ENCODE measurements around the gene IDUA.
A peak's percentile ranks its signal among the peaks of the same experiment; 100 is the strongest.
"Not testable (repeated sequence)": the region's sequence is repeated elsewhere in the genome, so short reads cannot be mapped to it uniquely, and the experiment has no call there.

The IDUA gene

GRCh38 chr4:968621-969394 lies 18.0 kb upstream of the IDUA start:
- peak overlapping the region in 1 of 2 donors; percentile 21 for H3K4me3 Mint-ChIP-seq

DNA sequence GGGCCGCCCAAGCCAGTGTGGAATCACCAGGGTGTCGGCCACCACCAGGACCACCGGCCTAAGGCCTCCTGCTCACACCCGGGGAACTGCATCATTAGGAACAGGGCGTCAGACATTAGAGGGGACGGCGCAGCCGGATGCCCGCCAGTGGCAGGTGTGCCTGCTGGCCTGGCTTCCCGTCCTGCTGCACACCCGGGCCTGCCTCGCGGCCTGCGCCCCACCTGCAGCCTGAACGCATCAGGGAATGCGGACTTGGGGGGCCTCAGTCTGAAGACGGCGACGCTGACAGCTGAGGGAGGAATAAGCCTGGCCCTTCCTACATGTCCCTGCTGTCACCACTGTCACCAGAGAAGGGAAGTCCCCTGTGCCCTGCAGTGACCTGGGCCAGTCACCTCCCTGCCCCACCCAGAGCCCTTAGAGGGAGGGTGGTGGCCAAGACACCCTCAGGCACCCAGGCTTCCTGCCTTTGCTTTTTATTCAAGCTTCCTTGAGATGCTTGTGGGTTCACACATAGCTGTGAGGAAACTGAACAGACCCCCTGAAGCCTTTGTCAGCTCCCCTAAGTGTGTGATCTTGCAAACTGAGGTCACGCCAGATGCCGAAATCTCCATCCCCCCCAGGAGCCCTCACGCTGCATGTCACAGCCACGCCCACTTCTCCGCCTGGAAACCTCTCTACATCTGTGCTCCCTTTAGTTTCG lies 16.6 kb upstream of the IDUA start:
- Mint-ChIP-seq H3K36me3 (peaks cover 1 to 6% of the 10 kb centered on the region in 2 donors), H3K4me3 (no peak overlapping the region), H3K4me1 (peaks cover 9 to 31% of the 10 kb centered on the region in 2 donors), H3K9me3 (no peaks in the 10 kb centered on the region), H3K27ac (no peak overlapping the region), H3K27me3 (no peaks in the 10 kb centered on the region)
- DNase-seq (no peak), ATAC-seq (replicated peaks) (no peak)

More at GRCh38 chr4:968621-969394, 18.0 kb upstream of the IDUA start:
- no peaks in the 10 kb centered on the region for H3K27me3 Mint-ChIP-seq
- no peak overlapping the region for H3K27ac Mint-ChIP-seq
- H3K4me1 Mint-ChIP-seq = peaks cover 9 to 31% of the 10 kb centered on the region in 2 donors
- H3K9me3 Mint-ChIP-seq = no peaks in the 10 kb centered on the region
- DNase-seq = no peak
- H3K36me3 Mint-ChIP-seq = peaks cover 1 to 7% of the 10 kb centered on the region in 2 donors
- no peak for ATAC-seq (replicated peaks)

DNA sequence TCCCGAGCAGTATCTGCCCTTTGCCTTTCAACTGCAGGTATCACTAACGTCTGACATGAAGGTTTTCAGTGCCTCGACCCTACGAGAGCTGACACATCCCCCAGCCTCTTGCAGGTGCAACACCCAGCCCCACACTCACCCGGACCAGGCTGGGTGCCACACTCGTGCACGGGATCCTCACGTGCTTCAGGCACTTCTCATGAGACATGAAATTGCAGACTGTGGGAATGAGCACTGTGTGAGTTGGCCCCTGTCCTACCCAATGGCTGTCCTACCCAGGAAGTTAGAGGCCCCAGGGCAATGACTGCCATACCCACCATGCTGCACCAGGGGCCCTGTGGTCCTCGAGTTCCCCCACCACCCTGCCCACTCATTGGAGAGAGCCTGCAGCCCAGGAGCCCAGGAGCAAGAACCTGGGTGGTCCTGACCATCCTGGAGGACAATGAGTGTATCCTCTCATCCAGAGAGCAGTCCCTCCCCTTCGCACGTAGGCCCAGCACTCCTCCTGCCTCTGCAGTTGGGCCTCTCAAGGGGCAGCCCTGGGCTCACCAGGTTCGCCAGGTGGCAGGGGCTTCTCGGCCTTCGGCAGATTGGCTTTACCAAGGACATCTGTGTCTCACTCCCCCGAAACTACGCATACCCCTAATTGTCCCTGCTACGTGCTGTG lies 15.9 kb upstream of the IDUA start:
- no peak overlapping the region for H3K27ac Mint-ChIP-seq
- H3K27me3 Mint-ChIP-seq = no peaks in the 10 kb centered on the region
- no peak for ATAC-seq (replicated peaks)
- H3K36me3 Mint-ChIP-seq = peaks cover 1 to 6% of the 10 kb centered on the region in 2 donors
- peak overlapping the region; percentile 50 to 56 for H3K4me3 Mint-ChIP-seq
- H3K4me1 Mint-ChIP-seq = peaks cover 9 to 31% of the 10 kb centered on the region in 2 donors
- no peaks in the 10 kb centered on the region for H3K9me3 Mint-ChIP-seq
- no peak for DNase-seq

DNA sequence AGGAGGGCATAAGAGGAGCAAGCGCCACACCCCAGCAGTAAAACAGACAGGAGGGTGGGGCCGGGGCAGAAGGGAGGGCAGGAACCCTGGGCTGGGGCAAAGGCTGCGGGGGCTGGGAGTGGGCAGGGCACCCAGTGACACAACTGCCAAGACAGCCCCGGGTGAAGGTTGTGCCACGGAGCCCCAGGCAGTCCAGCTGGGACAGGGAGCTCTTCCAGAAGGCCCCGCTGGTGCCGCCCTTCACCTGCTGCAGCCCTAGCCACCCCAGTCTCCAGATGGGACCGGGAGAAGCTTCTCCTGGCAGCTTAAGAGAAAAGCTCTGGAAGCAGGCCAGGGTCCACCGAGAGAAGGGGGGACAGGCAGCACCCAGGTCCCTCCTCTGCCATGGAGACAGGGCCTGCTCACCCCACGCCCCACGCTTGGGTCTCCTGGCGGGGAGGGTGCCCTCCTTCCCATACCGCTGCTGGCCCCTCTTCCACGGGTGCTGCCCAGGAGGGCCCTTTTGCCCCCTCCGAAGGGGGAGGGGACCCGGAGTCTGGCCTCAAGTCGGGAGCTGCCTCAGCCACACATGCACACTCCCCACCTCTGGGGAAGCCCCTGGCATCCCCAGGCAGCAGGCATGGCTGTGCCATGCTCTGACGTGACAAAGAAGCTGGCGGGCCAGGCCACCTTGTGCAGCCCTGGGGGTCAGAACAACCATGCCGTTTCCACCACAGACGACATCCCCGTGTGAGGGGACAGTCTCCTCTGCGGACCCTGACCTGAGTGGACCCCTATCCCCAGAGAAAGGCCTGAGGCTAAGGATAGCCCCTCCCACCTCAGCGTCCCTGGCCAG lies 15.0 kb upstream of the IDUA start:
- no peaks in the 10 kb centered on the region for H3K9me3 Mint-ChIP-seq
- H3K4me3 Mint-ChIP-seq = peak overlapping the region; percentile 69 to 83
- H3K27ac Mint-ChIP-seq = no peak overlapping the region
- ATAC-seq (replicated peaks) = no peak
- H3K27me3 Mint-ChIP-seq = no peaks in the 10 kb centered on the region
- peaks cover 1 to 6% of the 10 kb centered on the region in 2 donors for H3K36me3 Mint-ChIP-seq
- DNase-seq = no peak
- peaks cover 9 to 31% of the 10 kb centered on the region in 2 donors for H3K4me1 Mint-ChIP-seq

DNA sequence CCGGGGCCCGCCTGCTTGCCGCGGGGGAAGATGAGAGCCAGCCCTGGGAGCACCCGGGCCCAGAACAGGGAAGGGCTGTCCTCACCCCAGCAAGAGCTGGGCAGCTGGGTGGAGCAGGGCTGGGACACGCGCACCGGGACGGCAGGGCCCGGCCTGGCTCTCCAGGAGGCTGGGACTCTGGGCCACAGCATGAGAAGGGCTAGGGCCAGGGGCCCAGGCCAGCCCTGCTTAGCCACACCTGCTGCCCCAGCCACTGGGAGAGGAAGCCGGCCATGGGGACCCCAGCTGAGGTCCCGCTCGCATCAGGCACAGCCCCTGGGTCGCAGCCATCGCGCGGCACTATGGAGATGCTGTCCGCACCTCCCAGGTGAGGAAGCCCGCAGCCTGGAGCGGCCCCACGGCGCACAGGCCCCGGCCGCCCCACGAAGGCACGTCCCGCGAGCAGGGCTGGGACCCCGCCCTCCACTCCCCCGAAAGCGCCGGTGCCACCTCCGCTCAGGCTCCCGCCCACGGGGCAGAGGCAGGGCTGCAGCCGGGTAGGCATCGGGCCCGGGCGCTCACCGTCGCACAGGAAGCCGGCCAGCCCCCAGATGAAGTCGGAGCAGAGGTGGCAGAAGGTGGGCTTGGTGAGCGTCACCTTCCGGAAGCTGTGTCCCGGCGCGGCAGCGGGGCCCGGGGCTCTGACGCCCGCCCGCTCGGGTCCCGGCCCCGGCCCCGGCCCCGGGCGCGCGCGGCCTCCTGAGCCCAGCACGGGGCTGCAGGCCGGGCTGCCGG lies 14.0 kb upstream of the IDUA start:
- H3K4me1 Mint-ChIP-seq = peaks cover 9 to 31% of the 10 kb centered on the region in 2 donors
- no peak overlapping the region for H3K27ac Mint-ChIP-seq
- H3K9me3 Mint-ChIP-seq = no peaks in the 10 kb centered on the region
- H3K36me3 Mint-ChIP-seq = peaks cover 1 to 6% of the 10 kb centered on the region in 2 donors
- ATAC-seq (replicated peaks) (peak; percentile 55 to 60), DNase-seq (peak; percentile 33)
- peak overlapping the region; percentile 69 to 83 for H3K4me3 Mint-ChIP-seq
- no peaks in the 10 kb centered on the region for H3K27me3 Mint-ChIP-seq

DNA sequence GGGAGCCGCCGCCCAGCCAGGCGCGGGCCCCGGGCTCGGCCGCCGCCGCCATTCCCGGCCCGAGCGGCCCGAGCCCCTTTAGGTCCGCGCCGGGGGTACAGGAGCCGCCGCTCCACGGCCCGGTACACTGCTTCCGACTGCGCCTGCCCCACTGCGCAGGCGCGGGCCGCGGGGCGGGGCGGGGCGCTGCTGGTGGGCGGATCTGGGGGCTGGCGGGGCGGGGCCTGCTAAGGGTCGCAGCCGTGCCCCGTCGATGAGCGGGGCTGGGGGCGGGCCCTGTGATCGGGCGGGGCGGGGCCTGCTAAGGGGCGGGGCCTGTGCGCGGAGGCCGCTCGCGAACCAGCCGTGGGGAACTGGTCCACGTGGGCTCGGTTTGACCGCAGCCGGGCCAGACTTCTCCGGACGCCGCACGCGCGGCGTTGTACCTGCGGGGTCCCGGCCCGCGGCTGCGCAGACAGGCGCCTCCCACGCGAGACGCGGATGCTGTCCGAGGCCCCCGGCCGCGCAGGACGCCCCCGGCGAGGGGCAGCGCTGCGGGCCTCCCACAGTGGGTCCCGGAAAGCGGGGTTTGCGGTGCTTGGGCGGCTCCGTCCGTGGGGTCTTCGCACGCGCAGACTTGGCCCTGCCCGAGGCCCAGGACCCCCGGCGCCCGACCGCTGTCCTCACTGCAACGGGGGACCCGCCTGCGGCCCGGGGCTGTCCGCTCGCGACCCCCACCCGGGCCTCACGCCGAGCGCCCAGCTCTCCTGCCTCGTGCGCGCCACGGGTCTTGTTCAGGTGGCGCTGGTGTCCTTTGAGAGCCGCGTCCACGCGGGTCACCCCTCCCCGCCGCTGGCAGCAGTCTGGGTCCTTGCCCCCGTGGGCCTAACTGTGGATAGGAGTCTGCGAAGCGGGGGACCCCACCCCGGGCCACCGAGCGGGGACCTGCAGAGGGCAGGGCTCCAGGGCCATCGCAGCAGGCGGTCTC lies 13.1 kb upstream of the IDUA start, which contains the start of gene DGKQ:
Gene DGKQ, minus strand, starts transcription at position 139 of the 967 bp plus-strand sequence. Its CDS starts 87 bp downstream, at position 52.
- H3K4me3 Mint-ChIP-seq = peak within 1 kb of the TSS; percentile 69 to 83
- H3K27ac Mint-ChIP-seq = no peak within 1 kb of the TSS
- peaks cover 0 to 6% of the 10 kb centered on the region in 2 donors for H3K36me3 Mint-ChIP-seq
- ATAC-seq (replicated peaks) (peak; percentile 87 to 92), DNase-seq (peak; percentile 78)
- H3K4me1 Mint-ChIP-seq = peaks cover 9 to 28% of the 10 kb centered on the region in 2 donors
- H3K27me3 Mint-ChIP-seq = no peaks in the 10 kb centered on the region
- no peaks in the 10 kb centered on the region for H3K9me3 Mint-ChIP-seq

DNA sequence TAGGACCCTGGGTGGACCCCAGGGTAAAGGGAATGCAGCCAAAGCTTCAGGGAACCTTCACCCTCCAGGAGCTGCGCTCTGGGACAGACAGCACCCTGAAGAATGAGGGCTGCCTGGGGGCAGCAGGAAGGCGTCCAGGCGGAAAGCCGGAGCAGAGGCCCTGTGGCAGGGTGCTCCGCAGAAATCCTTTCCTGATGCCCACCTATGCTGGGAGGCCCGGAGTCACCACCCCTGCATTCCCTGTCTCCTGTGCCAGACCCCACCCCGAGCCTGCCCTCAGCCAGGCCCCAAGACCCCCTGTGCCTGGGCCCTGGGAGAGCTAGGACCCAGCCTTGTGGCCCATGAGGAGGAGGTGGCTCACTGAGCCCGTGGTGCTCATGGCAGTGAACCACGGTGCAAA lies 12.2 kb upstream of the IDUA start:
- Mint-ChIP-seq H3K4me3 (no peak overlapping the region), H3K27ac (no peak overlapping the region), H3K36me3 (peaks cover 0 to 6% of the 10 kb centered on the region in 2 donors), H3K27me3 (no peaks in the 10 kb centered on the region), H3K4me1 (peaks cover 9 to 23% of the 10 kb centered on the region in 2 donors), H3K9me3 (no peaks in the 10 kb centered on the region)
- no peak for DNase-seq
- no peak for ATAC-seq (replicated peaks)

DNA sequence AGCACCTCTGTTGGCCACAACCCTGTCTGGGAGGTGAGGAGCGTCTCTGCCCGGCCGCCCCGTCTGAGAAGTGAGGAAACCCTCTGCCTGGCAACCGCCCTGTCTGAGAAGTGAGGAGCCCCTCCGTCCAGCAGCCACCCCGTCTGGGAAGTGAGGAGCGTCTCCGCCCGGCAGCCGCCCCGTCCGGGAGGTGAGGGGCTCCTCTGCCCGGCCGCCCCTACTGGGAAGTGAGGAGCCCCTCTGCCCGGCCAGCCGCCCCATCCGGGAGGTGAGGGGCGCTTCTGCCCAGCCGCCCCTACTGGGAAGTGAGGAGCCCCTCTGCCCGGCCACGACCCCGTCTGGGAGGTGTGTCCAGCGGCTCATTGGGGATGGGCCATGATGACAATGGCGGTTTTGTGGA lies 10.8 kb upstream of the IDUA start:
- H3K36me3 Mint-ChIP-seq; ATAC-seq (replicated peaks); H3K27me3 Mint-ChIP-seq; DNase-seq; H3K4me3 Mint-ChIP-seq; H3K9me3 Mint-ChIP-seq; H3K27ac Mint-ChIP-seq: not testable (repeated sequence)
- peaks cover 5 to 16% of the 10 kb centered on the region in 2 donors for H3K4me1 Mint-ChIP-seq

DNA sequence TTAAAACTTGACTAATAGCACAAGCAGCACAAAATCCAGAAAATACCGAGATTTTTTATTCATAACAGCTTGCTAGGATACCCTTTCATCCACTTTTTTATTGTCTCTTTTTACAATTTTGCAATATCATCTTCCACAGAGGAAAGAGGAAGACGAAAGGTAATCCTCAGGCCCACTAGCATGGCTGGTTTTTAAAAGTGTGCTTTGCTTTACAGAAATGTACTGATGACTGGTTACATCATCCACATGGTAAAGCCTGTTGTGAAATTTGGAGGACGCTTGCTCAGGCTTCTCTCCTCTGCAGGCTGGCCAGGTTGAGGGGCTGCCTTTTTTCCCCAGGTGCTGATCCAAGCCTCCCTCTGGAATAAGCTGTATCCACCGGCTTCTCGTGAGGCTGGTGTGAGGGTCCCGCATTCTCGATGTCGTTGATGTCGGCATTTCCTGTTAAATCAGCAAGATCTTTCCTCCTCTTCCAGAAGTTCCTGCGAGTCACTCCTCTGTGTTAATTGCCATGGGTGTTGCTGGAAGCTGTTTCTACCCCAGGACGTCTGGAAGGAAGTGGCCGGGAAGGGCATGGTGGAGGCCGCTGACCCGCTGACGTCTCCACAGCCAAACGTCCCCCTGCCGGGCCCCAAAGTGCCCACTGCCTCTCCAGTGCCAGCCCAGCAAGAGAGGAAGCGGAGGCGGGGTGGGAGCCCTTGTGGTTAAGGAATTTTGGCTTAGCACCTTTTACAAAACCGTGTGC lies 7.7 kb upstream of the IDUA start:
- no peaks in the 10 kb centered on the region for H3K36me3 Mint-ChIP-seq
- H3K27ac Mint-ChIP-seq = no peak overlapping the region
- no peaks in the 10 kb centered on the region for H3K9me3 Mint-ChIP-seq
- DNase-seq (no peak), ATAC-seq (replicated peaks) (no peak)
- no peaks in the 10 kb centered on the region for H3K27me3 Mint-ChIP-seq
- no peak overlapping the region for H3K4me3 Mint-ChIP-seq
- no peaks in the 10 kb centered on the region for H3K4me1 Mint-ChIP-seq

- no peak overlapping the region for H3K27ac Mint-ChIP-seq
- no peaks in the 10 kb centered on the region for H3K36me3 Mint-ChIP-seq
- no peaks in the 10 kb centered on the region for H3K9me3 Mint-ChIP-seq
- no peak for ATAC-seq (replicated peaks)
- no peaks in the 10 kb centered on the region for H3K27me3 Mint-ChIP-seq
- no peak for DNase-seq
- no peak overlapping the region for H3K4me3 Mint-ChIP-seq
- H3K4me1 Mint-ChIP-seq = peaks cover 0 to 12% of the 10 kb centered on the region in 2 donors
Measured at GRCh38 chr4:982291-982690, 4.6 kb upstream of the IDUA start.

DNA sequence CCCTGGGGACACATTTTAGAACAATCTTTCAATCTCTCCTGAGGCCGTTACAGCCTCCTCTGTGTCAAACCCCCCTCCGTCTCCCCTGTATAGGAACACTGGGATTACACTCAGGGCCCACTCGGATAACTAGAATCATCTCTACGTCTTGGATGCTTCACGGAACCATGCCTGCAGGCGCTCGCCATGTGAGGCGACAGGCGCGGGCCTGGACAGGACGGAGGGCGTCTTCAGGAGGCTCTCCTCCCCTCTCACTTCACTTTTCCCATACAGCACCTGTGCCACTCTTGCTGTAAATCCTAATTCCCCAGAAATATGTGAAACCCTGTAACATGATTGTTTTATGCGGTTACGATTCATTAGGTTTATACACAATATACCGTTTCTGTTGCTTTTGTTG lies 4.0 kb upstream of the IDUA start:
- H3K9me3 Mint-ChIP-seq = no peaks in the 10 kb centered on the region
- no peaks in the 10 kb centered on the region for H3K36me3 Mint-ChIP-seq
- no peaks in the 10 kb centered on the region for H3K27me3 Mint-ChIP-seq
- H3K27ac Mint-ChIP-seq = no peak overlapping the region
- no peak overlapping the region for H3K4me3 Mint-ChIP-seq
- ATAC-seq (replicated peaks) = no peak
- peaks cover 4 to 17% of the 10 kb centered on the region in 2 donors for H3K4me1 Mint-ChIP-seq
- DNase-seq = no peak
